Measurements from ENCODE around the gene HDAC2.
"Not testable (repeated sequence)": the region's sequence is repeated elsewhere in the genome, so short reads cannot be mapped to it uniquely, and the experiment has no call there.

Gene HDAC2

DNA sequence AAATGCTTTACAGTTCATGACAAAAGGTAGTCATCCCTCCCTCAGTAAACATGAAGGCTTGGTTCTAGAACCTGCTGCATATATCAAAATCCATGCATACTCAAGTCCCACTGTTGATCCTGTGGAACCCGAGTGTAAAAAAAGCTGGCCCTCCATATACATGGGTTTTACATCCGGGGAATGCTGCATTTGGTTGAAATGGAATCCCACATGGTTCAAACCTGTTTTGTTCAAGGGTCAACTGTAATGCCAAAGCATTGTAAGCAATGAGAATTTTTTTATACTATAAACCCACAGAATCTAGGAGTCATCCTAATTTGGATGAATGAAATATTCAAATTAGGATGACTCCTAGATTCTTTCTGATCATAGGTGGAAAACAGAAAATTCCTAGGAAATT, 5.9 kb upstream of the HDAC2 start:
- FAIRE-seq (no peak), DNase-seq (ENCODE audit: insufficient read length, low spot score) (no peak)

DNA sequence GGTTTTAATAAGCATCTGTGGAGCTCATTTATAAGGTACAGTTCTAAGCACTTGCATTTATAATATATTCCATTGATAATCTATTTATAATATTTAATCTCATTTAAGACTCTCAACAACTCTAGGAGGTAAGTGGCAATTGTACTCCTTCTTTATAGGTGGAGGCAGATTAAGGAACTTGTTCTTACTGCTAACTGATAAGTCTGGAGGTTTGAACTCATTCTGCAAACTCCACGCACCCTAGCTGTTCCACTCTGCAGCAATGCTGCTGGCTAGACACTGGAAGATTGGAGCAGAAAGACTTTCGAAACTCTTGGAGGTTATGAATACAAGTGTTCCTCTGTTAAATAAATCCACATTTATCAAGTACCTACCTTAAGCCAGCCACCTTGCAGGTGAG, 793 bp upstream of the HDAC2 start:
- FAIRE-seq (no peak), DNase-seq (ENCODE audit: insufficient read length, low spot score) (no peak)

DNA sequence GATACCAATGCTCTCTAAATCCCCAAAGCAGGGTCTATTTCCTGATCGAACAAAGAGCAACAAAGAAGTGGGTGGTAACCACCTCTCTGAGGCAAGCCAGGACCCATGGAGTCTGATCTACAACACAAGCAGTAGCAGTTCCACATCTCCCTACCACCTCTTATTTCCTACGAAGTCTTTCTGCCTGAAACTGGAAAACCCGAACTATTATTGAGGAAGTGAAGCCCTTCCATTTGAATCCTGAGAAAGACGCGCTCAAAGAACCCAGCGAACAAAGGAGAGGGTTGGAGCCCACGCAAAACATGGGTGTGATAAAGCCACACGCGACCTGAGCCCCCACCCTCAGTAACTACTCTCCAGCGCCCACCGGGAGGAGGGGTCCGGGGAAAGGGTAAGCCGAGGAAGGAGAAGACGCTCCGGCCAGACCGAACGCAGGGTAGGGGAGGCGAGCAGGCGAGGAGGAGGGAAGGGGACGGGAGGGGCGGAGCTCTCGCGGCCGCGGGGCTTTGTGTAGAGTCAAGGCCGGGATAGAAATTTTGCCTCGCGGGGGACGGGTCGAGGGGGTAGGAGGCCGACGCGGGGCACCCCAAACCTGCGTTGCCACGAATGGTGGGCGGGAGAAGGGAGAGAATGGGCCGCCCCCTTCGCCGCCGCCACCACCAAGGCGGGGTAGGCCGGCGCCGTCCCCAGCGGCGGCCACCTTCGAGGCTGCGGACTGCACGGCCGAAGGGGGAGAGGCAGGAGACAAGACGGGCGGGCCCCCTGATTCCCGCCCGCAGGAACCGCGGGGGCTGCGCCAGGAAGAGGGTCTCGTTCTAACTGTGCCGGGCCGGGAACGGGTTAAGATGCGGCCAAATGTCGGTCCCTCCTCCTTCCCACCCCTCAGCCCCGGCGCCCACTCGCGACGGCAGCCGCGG, 802 bp downstream of the HDAC2 start:
- FAIRE-seq (peak; percentile 9), DNase-seq (ENCODE audit: insufficient read length, low spot score) (peak; percentile 33)

DNA sequence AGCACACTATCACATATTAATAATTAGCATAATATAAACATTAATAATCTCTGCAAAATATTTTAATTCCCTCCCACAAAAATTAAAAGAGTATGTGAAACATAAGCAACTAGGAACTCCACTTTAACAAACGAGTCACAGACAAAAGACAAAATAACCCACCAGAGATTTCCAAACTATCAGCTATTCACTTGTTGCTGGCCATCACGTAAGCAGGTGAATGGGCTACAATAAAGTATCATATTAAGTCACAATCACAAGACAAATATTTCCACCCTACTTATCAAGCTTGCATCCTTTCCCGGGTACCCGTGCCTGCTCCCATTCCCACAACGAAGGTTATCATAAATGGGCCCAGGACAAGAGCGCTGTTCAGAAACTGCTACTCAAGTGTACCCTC, 2.5 kb downstream of the HDAC2 start:
- FAIRE-seq (no peak), DNase-seq (ENCODE audit: insufficient read length, low spot score) (no peak)

DNA sequence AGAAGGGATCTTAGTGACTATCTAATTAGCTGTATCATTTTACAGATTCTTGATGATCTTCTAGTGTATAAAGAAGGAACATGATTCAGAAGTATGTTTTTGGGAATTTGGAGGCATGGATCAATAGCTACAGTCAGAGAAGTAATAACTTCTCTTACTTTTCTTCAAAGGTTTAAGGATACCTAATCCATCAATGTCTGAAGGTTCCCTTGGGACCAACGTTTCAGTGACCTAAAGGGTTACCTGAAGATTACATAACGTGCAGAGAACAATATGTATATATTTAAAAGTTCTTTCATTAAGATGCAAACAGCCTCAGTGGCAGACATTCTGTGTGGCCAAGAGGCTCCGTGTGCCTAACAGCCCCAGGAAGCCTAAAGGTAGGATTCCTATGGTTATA, 3.2 kb downstream of the HDAC2 start:
- DNase-seq (ENCODE audit: insufficient read length, low spot score), result no peak
- no peak for FAIRE-seq

DNA sequence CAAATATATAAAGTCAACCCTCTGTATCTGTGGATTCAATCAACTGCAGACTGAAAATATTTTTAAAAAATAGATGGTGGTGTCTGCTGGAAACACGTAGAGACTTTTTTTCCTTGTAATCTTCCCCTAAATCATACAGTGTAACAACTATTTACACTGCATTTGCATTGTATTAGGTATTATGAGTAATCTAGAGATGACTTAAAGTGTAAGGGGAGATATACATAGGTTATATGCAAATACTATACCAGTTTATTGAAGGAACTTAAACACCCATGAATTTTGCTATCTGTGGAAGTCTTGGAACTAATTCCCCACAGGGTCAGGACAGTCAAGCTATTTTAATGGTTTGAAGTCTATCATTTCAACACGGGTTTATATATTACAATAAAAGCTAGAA, 10.2 kb downstream of the HDAC2 start:
- no peak for FAIRE-seq
- DNase-seq (ENCODE audit: insufficient read length, low spot score), result no peak

DNA sequence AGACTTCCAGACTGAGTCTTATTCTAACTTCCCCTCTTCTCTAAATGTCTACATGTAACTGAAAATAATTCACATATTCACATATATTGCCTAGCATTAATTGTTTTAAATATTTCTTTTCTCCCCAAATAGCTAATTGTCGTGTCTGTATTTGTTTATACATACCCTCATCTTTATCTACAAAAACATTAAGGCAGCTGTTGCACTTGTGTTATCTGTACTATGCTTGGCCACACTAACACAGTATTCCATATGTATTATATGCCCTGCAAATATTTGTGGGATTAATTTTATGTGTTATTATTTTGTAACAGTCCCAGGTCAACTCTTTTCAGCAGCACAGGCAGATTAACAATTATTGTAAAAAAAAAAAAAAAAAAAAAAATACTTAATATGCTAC, 11.7 kb downstream of the HDAC2 start:
- FAIRE-seq, result no peak

DNA sequence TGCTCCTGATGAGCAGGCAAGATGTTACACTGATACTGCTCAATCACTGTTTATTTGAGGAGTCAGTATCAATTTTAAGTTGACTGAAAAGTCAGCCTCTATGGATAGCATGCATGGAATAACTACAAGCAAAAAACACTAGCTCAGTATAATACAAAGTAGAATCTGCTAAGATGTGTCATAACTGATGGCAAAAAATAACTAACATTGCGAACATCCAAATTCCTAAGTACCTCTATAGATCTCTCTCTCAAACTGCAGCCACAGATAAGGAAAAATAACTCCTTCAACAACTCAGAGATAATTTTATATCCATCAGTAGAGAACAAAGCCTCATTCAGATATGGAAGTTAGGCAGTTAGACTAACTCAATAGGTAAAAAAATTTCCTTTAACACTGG, 16.3 kb downstream of the HDAC2 start:
- DNase-seq (ENCODE audit: insufficient read length, low spot score) (no peak), FAIRE-seq (no peak)

More for the DNA sequence above, 11.7 kb downstream of the HDAC2 start:
- DNase-seq (ENCODE audit: insufficient read length, low spot score), result no peak

DNA sequence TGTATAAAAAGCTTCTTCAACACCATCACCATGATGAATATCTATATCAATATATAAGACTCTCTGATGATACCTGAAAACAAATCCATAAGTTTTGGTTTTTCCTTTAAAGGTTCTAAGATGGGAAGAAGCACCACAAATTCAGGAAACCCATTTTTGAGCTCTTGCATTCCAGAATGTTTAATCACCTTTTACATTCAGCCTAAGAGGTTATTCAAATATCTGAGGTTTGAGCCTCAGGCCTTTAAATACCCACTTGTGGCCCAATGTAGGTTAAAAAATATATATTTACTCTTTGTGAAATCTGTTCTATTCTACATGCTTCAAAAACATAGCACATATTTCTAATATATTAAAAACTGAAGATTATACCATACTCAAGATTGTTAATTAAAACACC, 17.6 kb downstream of the HDAC2 start:
- no peak for DNase-seq (ENCODE audit: insufficient read length, low spot score)

DNA sequence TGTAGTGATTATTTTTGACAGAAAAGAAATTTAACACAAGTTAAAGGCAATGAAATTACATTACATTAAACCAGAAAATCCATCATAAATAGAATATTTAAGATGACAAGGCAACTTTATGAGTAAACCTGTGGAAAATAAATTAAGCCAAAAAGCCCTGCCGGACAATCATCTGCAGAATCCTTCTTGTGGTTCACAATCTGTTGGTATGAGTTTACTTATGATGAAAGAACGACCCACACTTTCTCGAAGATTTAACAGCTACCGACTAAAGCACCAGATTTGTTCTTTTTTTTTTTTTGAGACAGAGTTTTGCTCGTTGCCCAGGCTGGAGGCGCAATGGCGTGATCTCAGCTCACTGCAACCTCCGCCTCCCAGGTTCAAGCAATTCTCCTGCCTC, 21.4 kb downstream of the HDAC2 start:
- DNase-seq (ENCODE audit: insufficient read length, low spot score) (no peak), FAIRE-seq (no peak)

More for the DNA sequence above, 17.6 kb downstream of the HDAC2 start:
- no peak for FAIRE-seq

DNA sequence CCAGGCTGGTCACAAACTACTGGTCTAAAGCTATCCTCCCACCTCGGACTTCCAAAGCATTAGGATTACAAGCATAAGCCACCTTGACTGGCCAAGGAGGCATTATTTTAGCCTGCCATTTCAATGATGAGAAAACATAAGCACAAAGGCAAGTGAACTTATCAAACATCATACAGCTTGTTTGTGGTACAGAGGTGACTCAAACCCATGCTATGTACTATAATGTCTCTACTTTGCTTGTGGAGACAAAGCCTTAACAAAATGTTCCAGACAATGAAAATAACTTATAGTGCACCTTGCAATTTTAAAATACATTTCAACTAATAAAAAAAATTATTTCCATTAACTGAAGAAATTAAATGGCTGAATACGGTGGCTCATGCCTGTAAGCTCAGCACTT, 26.2 kb downstream of the HDAC2 start:
- DNase-seq (ENCODE audit: insufficient read length, low spot score), result no peak

DNA sequence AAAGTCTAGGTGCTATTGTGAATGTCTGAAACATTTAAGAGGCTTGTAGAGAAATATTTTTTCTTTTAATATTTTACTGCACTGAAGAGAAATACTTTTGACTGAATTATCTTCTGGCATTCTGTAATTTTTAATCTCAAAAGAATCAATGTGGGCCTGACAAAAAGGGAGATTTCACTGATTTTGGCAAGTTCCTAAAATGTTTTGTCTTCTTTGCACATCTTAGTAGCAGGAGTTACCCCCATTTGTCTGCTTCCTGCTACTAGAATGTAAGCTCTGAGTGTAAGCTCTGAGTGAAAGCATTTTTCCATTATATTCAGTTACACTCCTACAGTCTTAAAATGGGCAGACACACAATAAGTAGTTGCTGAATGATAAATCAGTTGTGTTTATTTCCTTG, 31.1 kb downstream of the HDAC2 start:
- FAIRE-seq, result no peak

More for the DNA sequence above, 26.2 kb downstream of the HDAC2 start:
- no peak for FAIRE-seq

DNA sequence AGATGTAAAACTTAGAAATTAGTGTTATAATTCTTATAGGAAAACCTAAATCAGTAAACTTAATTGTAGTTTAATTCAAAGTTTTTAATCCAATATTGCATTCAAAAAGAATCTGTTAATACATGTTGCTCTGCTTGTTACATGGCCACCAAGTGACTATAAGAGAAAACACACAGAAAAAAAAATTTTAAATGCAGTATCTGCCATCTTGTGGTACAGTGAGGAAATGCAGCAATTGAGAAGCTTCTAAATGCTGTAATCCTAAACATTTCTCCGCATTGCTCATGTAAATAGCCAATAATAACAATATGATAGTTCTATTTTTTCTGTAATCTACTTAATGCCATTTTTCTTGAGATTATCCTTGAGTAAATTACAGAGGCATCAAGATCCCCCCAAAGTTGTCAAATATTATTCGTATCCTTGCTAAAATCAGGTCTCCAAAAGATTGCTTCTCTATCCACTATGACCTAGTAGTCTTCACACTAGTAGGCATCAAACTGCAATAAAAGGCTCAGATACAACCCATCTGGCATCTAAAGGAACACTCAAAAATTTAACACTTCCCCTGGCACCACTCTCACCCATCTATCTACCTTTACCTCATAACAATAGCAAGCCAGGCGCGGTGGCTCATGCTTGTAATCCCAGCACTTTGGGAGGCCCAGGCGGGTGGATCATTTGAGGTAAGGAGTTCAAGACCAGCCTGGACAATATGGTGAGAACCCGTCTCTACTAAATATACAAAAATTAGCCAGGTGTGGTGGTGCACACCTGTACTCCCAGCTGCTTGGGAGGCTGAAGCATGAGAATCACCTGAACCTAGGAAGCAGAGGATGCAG, 34.6 kb downstream of the HDAC2 start:
- FAIRE-seq (no peak), DNase-seq (ENCODE audit: insufficient read length, low spot score) (peak; percentile 42)

More for the DNA sequence above, 31.1 kb downstream of the HDAC2 start:
- no peak for DNase-seq (ENCODE audit: insufficient read length, low spot score)

DNA sequence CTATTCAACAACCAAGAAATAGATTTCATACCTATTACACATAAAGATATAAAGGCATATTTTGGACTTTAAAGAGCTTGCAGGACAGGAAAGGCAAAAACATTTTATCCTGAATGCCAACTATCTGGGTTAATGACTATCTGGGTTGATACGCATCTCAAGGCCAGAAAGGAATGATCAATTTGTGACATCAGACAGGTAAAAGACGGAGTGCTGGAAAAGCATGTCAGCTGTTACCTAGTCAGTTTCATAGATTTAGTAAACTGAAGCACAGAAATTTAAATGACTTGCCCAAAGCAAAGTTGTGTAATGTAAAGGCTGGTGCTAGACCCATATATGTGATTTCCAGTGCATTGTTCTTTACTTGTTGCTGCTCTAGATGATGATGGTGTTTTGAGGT, 36.8 kb downstream of the HDAC2 start:
- DNase-seq (ENCODE audit: insufficient read length, low spot score) (no peak), FAIRE-seq (no peak)

DNA sequence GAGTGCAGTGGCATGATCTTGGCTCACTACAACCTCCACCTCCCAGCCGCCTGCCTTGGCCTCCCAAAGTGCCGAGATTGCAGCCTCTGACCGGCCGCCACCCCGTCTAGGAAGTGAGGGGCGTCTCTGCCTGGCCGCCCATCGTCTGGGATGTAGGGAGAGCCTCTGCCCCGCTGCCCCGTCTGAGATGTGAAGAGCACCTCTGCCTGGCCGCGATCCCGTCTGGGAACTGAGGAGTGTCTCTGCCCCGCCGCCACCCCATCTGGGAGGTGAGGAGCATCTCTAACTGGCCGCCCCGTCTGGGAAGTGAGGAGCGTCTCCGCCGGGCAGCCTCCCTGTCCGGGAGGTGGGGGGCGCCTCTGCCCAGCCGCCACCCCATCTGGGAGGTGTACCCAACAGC, 39.0 kb downstream of the HDAC2 start:
- FAIRE-seq; DNase-seq (ENCODE audit: insufficient read length, low spot score): not testable (repeated sequence)

DNA sequence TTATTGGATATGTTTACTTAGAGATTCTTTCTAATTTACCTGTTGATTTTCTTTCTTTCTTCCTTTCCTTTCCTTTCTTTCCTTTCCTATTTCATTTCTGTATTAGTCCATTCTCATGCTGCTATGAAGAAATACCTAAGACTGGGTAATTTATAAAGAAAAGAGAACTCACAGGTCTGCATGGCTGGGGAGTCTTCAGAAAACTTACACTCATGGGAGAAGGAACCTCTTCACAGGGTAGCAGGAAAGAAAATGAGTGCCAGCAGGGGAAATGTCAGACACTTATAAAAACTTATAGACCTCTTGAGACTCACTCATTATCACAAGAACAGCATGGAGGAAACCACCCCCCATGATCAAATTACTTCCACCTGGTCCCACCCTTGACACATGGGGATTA, 40.8 kb downstream of the HDAC2 start:
- FAIRE-seq (no peak), DNase-seq (ENCODE audit: insufficient read length, low spot score) (no peak)

DNA sequence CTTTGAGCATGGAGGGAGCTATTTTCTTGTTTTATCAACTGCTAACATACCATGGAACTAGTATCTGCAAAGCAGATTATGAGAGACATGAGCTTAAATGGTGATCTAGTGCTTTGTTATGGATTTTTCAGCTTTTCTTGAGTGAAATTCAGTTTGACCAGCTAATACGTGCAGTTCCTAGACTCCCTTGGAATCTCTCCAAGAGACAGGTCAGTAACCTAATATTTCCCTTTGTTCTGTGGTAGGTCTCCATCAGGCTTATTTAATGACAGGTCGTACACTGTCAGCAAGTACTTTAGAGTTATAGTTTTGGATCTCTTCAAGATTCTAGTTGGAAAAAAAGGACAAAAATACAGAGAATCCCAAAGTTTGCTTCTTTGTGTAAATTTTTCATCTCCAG, 43.9 kb downstream of the HDAC2 start:
- DNase-seq (ENCODE audit: insufficient read length, low spot score) (no peak), FAIRE-seq (no peak)

DNA sequence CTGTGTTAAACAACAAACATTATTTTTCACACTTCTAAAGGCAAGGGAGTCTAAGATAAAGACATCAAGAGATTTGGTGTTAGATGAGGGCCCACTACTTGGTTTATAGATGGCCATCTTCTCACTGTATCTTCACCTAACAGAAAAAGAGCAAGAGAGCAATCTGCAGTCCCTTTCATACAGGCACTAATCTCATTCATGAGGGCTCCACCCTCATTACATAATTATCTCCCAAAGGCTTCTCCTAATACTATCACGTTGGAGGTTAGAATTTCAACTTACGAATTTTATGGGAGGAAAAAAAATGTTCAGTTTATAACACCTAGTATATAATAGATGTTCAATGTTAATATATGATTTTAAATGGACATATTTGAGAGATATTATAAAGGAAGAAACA, 45.6 kb downstream of the HDAC2 start:
- DNase-seq (ENCODE audit: insufficient read length, low spot score) (no peak), FAIRE-seq (no peak)

DNA sequence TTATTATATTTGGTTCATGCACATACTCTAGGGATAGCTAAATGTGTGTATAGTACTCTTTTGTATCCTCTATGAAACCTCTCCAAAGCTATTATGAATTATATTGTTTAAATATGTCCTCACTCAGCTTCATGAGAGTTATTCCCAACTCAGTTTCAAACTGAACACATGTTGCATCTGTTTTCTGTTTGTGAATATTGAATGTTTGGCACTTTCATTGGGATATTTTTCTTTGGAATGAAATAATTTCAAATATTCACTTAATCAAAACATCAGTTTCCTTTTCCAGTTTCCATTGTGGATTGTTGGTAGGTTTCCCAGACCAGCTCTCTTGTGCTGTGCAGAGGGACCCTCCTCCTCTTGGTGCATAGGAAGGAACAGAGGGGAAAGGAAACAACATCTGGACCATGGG, 46.6 kb downstream of the HDAC2 start:
- no peak for DNase-seq (ENCODE audit: insufficient read length, low spot score)
- FAIRE-seq, result no peak

DNA sequence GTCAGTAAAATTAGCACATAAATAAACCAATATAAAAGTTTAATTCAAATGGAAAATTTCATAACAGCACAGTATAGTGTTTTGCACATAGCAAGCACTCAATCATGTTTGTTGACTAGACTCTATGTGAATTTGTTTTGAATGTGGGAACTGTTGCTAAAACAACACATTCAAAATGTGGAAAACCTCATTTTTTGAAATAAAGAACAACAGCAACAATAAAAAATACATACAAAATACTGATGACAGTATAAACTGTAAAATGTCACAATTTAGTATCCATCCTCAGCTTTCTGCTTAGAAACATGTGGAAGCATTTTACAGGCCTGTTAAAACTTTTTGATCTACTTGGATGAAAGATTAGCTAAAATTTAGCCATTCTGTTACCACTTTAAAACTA, 47.4 kb downstream of the HDAC2 start:
- no peak for DNase-seq (ENCODE audit: insufficient read length, low spot score)
- FAIRE-seq, result no peak

DNA sequence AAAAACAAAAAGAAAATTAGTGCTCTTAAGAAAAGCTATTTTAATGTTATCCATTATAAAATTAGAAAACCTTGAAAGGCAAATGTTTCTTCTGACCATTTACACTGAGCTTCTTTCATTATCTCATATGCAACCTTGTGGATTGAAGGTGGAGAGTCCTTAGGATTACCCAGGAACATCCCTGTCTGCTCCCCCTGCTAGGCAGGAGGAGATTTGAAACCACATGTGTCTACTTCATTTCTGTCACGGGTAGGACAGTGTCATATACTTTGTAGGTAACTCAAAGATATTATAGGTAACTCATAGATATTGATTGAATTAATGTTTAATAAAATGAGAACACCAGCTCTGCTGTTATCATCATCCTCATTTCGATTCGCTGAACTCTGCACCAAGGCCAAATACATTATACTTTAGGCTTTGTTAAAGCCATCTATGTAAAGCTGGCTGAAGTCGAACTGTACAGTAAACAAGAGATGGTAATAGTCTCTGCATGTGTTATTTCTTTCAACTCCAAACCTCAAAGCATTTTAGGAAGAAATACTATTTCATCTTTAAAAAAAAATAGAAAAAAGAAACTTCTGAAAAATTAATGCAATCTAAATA, 49.5 kb downstream of the HDAC2 start:
- FAIRE-seq, result no peak
- DNase-seq (ENCODE audit: insufficient read length, low spot score), result no peak
